ENCODE data around the gene CD74. TPM values are rescaled to one million over a fixed set of nuclear protein-coding genes. Genes with fewer than 3 reads are reported as not detected.

The CD74 gene
- total RNA-seq, 1 donor from 2014 or later: 989 TPM

DNA sequence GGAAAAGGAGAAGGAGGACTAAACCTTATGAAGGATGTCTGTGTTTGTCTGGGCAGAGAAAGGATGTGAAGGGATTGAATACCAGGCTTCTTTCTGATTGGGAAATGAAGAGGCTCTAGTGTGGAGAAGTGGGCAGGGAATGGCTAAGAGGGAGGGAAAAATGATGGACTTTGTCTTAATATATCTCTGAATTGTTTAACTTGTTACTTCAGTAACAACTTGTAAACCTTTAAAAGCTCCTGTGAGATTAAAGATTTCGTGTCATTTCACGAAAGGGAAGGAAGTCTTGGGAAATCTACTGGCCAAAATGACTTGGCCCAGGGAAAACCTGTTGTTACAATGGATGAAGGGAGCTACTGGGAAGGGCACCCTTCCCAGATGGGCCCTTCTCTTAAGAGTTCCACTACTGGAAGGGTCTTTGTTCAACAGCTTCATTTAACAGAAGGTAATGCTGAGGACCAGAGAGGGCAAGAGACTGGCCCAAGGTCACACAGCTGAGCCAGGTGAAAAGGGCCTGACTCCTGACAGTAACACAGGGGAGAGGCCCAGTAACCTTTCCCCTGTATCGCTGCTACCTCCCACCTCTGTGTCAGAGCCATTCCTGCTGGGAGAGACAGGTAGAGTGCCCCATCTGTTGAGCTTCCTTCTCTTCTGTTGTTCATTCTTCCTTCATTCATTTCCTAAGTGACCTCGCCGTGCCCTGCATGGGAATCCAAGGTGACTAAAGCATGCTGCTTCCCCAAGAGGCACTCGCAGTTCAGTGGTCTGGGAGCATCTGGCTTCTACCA lies 60.3 kb downstream of the CD74 start:
- intact Hi-C loops (cut with DNase I): loop anchor here (10.0 kb wide), 2 partner anchors 78 to 218 kb away; no protein-coding TSS in a partner anchor

More for the DNA sequence above, 60.3 kb downstream of the CD74 start:
- ATAC-seq (no peak), DNase-seq (ENCODE audit: low spot score) (no peak)

Other genes starting within 250 kb of the CD74 start
- gene CDX1, start 246.1 kb downstream of the CD74 start, total RNA-seq: not detected
- not detected for gene SLC6A7, start 222.8 kb downstream of the CD74 start, total RNA-seq
- 2.5 TPM for gene CAMK2A, start 123.1 kb downstream of the CD74 start, total RNA-seq
- 6.3 TPM for gene ARSI, start 110.0 kb downstream of the CD74 start, total RNA-seq
- gene TCOF1, start 55.2 kb downstream of the CD74 start, total RNA-seq: 30.0 TPM
- gene RPS14, start 36.8 kb upstream of the CD74 start, total RNA-seq: 1,412 TPM
- gene NDST1, start 95.2 kb upstream of the CD74 start, total RNA-seq: 109 TPM
- gene SYNPO, start 227.8 kb upstream of the CD74 start, total RNA-seq: 179 TPM
- 17.9 TPM for gene MYOZ3, start 248.3 kb upstream of the CD74 start, total RNA-seq